Endothelial cell of umbilical vein (primary cell): ENCODE results near the gene CXADR. TPM values are rescaled to one million over a fixed set of nuclear protein-coding genes. Genes with fewer than 3 reads are reported as not detected.

Experiments
- BruUV-seq: library from RNA; stranded (reverse); fragments of 400-500 nt; replicated peaks from 2 replicates; lab custom pipeline; 2021; lab: Mats Ljungman, UMichigan
- CTCF ChIA-PET: fragments of 300-600, 350-600 bp; sonication (Branson Sonifier 250); formaldehyde crosslinking; loops from one replicate; lab custom pipeline; 2021; ENCODE audit warnings: antibody characterized with exemption, inconsistent platforms; lab: Charles Lee
- POLR2A ChIA-PET: fragments of 300-600, 350-600 bp; sonication (Branson Sonifier 250); formaldehyde crosslinking; loops from one replicate; lab custom pipeline; 2021; ENCODE audit warnings: antibody characterized with exemption, inconsistent platforms; lab: Charles Lee
- DNase-seq: peaks from one replicate; pipeline ENCODE4 v3.0.0-alpha.2; 2011; ENCODE audit warnings: low read depth, low spot score
- FAIRE-seq: peaks from 2 replicates; lab custom pipeline; 2011; peaks lifted over from hg19 to GRCh38; lab: Jason Lieb, UNC
- H2AFZ ChIP-seq: 2 replicates; pipeline ENCODE4 v1.6.0; 2012; ENCODE audit warnings: low read depth, low read length, control low read depth, inconsistent platforms
- H3K27ac ChIP-seq: 2 replicates; pipeline ENCODE4 v1.5.1; 2011; ENCODE audit warnings: low read depth, mild to moderate bottlenecking, control low read depth, low read length, moderate library complexity; ENCODE audit not compliant: insufficient read depth
- H3K27me3 ChIP-seq, 2 experiments: 2 replicates each; pipeline versions ENCODE4 v1.6.0 to v1.6.1; 2011; ENCODE audit warnings: low read length in 2 of 2, mixed read lengths in 1 of 2; ENCODE audit not compliant: control insufficient read depth in 2 of 2, insufficient read depth in 2 of 2
- H3K36me3 ChIP-seq, 2 experiments: 2 replicates in 1 of 2; 3 replicates in 1 of 2; pipeline ENCODE4 v1.5.1; 2011; ENCODE audit warnings: low read length in 2 of 2, mild to moderate bottlenecking in 1 of 2, moderate library complexity in 1 of 2; ENCODE audit not compliant: control insufficient read depth in 2 of 2, insufficient read depth in 2 of 2; ENCODE audit errors: extremely low read depth in 1 of 2
- H3K4me1 ChIP-seq: 3 replicates; pipeline ENCODE4 v1.5.1; 2011; ENCODE audit warnings: mild to moderate bottlenecking, low read length; ENCODE audit not compliant: control insufficient read depth, insufficient read depth; ENCODE audit errors: extremely low read depth
- H3K4me2 ChIP-seq: 2 replicates; pipeline ENCODE4 v1.6.1; 2011; ENCODE audit warnings: low read length, control low read depth, mixed read lengths; ENCODE audit not compliant: insufficient read depth
- H3K4me3 ChIP-seq, 3 experiments: fragments of 200-600 bp in 1 of 3; sonication (generic), shearing (Covaris generic) in 1 of 3; replicated peaks in 1 of 3; 2 replicates each; pipeline ENCODE4 v1.5.1; 2011 to 2016; ENCODE audit warnings: control low read depth in 3 of 3, low read length in 3 of 3, mild to moderate bottlenecking in 2 of 3, inconsistent platforms in 1 of 3, low read depth in 1 of 3, moderate library complexity in 1 of 3; ENCODE audit not compliant: insufficient read depth in 1 of 3
- H3K79me2 ChIP-seq: 2 replicates; pipeline ENCODE4 v1.6.0; 2012; ENCODE audit warnings: low read length, inconsistent platforms; ENCODE audit not compliant: control insufficient read depth, insufficient read depth
- H3K9ac ChIP-seq: replicated peaks from 2 replicates; pipeline ENCODE3; 2011; ENCODE audit warnings: low read length, control low read depth; ENCODE audit not compliant: insufficient read depth; ENCODE audit errors: extremely low read depth
- H3K9me1 ChIP-seq: replicated peaks from 3 replicates; pipeline ENCODE4 v1.6.0; 2011; ENCODE audit warnings: mild to moderate bottlenecking, low read length; ENCODE audit not compliant: control insufficient read depth, insufficient read depth; ENCODE audit errors: extremely low read depth
- H3K9me3 ChIP-seq: replicated peaks from 2 replicates; pipeline ENCODE4 v1.5.1; 2012; ENCODE audit warnings: low read length, inconsistent platforms; ENCODE audit not compliant: control insufficient read depth, insufficient read depth
- H4K20me1 ChIP-seq: replicated peaks from 2 replicates; pipeline ENCODE3; 2011; ENCODE audit warnings: mild to moderate bottlenecking, low read length; ENCODE audit not compliant: control insufficient read depth, insufficient read depth; ENCODE audit errors: extremely low read depth
- EZH2 ChIP-seq: IDR thresholded peaks from 2 replicates; pipeline ENCODE4 v1.6.1; 2012; ENCODE audit warnings: borderline replicate concordance, low read depth, mild to moderate bottlenecking, moderate library complexity, low read length, inconsistent platforms; ENCODE audit not compliant: severe bottlenecking
- FOS ChIP-seq: IDR thresholded peaks from 2 replicates; pipeline ENCODE4 v1.6.1; 2011; ENCODE audit warnings: mild to moderate bottlenecking, low read length, moderate library complexity, borderline replicate concordance; ENCODE audit not compliant: insufficient read depth
- GATA2 ChIP-seq: IDR thresholded peaks from 2 replicates; pipeline ENCODE4 v1.7.0; 2011; ENCODE audit warnings: low read depth, mild to moderate bottlenecking, moderate library complexity, mixed read lengths, low read length; ENCODE audit not compliant: insufficient read length, insufficient read depth
- JUN ChIP-seq: IDR thresholded peaks from 2 replicates; pipeline ENCODE4 v1.6.1; 2011; ENCODE audit warnings: borderline replicate concordance, low read depth; ENCODE audit not compliant: insufficient read length, insufficient read depth
- MYC ChIP-seq: IDR thresholded peaks from one replicate; pipeline ENCODE4 v1.6.1; 2011; ENCODE audit warnings: mild to moderate bottlenecking, low read depth, low read length
- POLR2A ChIP-seq: IDR thresholded peaks from 2 replicates; pipeline ENCODE4 v1.6.1; 2012; ENCODE audit warnings: low read depth, mild to moderate bottlenecking, control low read depth, low read length
- POLR2AphosphoS5 ChIP-seq: IDR thresholded peaks from 2 replicates; pipeline ENCODE4 v1.6.1; 2012; ENCODE audit warnings: low read depth, mild to moderate bottlenecking, control low read depth, low read length, moderate library complexity; ENCODE audit not compliant: insufficient read depth
- dilution Hi-C: fragments of 300-500 bp; cut with MboI; formaldehyde crosslinking; loops from one replicate; pipeline ENCODE4 v1.15.0; 2019; ENCODE audit warnings: low sequenced_read_pairs; ENCODE audit not compliant: extremely low pct_ligation_motif_present
- intact Hi-C: fragments of 100-400 bp; cut with micrococcal nuclease; formaldehyde crosslinking; loops from one replicate; pipeline ENCODE4 v1.10.0; 2022
- polyA plus RNA-seq, 4 experiments: library from polyadenylated mRNA; depleted of rRNA in 3 of 4; stranded (reverse) in 3 of 4; unstranded in 1 of 4; fragments of >200 nt; gene quantifications; 2 replicates each; pipeline versions ENCODE4 v1.2.1 to v1.2.3, GENCODE V29; 2011 to 2012; ENCODE audit warnings: missing spikeins in 1 of 4
- total RNA-seq: library from RNA; stranded (reverse); gene quantifications from 2 replicates; pipeline ENCODE4 v1.2.3, GENCODE V29; 2021
- TF ChIP-seq, protein P1 (sequence below), 2 donors: IDR thresholded peaks; 1 replicate in 1 of 2; 2 replicates in 1 of 2; pipeline ENCODE4 v1.5.1; 2011; ENCODE audit warnings: low read length in 2 of 2, mild to moderate bottlenecking in 2 of 2, moderate library complexity in 2 of 2, control low read depth in 1 of 2, inconsistent platforms in 1 of 2, low read depth in 1 of 2; ENCODE audit not compliant: insufficient read depth in 1 of 2; ENCODE audit errors: extremely low read depth in 1 of 2
- TF ChIP-seq, protein P2 (sequence below): IDR thresholded peaks from 2 replicates; pipeline ENCODE4 v1.6.1; 2011; ENCODE audit not compliant: insufficient read depth, insufficient read length

CXADR gene
- total and polyA plus RNA-seq, 2 donors (not counting 3 experiments of a cell fraction or from before 2014, with no cell fraction given) = 3.2 to 12.2 TPM

DNA sequence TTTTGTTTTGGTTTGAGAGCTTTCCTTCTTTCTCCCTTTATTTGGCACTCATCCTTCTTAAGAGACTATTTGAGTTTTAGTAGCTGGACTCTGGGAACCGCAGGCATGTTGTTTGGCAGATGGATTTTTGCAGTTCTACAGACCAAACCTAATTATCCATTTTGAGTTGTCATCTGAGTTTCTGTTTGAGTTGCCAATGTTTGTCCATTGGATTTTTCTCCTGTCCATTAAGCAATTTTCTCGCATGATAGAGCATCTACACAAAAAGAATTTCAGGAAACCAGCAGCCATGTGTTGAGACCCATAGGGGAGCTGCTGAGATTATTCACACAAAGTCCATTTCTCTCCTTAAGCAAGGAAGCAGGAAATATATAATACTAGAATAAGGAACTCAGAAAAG lies 17.2 kb upstream of the CXADR start:
- no peaks in the 10 kb centered on the region for H3K27me3 ChIP-seq
- H2AFZ ChIP-seq = no peak overlapping the region
- DNase-seq (no peak), FAIRE-seq (no peak)
- TF ChIP-seq POLR2AphosphoS5 (no peak), JUN (no peak), GATA2 (no peak), EZH2 (no peak), POLR2A (no peak), FOS (no peak), MYC (no peak)
- TF ChIP-seq, protein P1, sequence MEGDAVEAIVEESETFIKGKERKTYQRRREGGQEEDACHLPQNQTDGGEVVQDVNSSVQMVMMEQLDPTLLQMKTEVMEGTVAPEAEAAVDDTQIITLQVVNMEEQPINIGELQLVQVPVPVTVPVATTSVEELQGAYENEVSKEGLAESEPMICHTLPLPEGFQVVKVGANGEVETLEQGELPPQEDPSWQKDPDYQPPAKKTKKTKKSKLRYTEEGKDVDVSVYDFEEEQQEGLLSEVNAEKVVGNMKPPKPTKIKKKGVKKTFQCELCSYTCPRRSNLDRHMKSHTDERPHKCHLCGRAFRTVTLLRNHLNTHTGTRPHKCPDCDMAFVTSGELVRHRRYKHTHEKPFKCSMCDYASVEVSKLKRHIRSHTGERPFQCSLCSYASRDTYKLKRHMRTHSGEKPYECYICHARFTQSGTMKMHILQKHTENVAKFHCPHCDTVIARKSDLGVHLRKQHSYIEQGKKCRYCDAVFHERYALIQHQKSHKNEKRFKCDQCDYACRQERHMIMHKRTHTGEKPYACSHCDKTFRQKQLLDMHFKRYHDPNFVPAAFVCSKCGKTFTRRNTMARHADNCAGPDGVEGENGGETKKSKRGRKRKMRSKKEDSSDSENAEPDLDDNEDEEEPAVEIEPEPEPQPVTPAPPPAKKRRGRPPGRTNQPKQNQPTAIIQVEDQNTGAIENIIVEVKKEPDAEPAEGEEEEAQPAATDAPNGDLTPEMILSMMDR (IDR thresholded peaks at IDR 0.05; ENCODE audit: extremely low read depth in 1 of 2, insufficient read depth in 1 of 2, low read depth in 1 of 2, low read length in 2 of 2) = no peak
- TF ChIP-seq, protein P2, sequence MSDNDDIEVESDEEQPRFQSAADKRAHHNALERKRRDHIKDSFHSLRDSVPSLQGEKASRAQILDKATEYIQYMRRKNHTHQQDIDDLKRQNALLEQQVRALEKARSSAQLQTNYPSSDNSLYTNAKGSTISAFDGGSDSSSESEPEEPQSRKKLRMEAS = no peak
- ChIA-PET CTCF (interaction anchor here (0.6 to 1.7 kb wide), 2 partner anchors 13 to 16 kb away, joined by 5 to 6 read pairs; no protein-coding TSS in a partner anchor), POLR2A (no interaction called here)
- H3K4me1 ChIP-seq = peaks cover 18% of the 10 kb centered on the region
- H3K79me2 ChIP-seq = no peaks in the 10 kb centered on the region
- no peak overlapping the region for H3K27ac ChIP-seq
- no peak overlapping the region for H3K4me2 ChIP-seq
- no TSS peak for BruUV-seq
- H3K9me3 ChIP-seq = no peaks in the 10 kb centered on the region
- dilution Hi-C loops (no loop called here), intact Hi-C loops (no loop called here)
- no peak overlapping the region for H3K4me3 ChIP-seq
- no peak overlapping the region for H3K9ac ChIP-seq
- no peaks in the 10 kb centered on the region for H3K36me3 ChIP-seq
- H3K9me1 ChIP-seq = no peaks in the 10 kb centered on the region
- H4K20me1 ChIP-seq = no peaks in the 10 kb centered on the region
